CD4-positive, alpha-beta T cell (primary cell): ENCODE data around the gene OBP2A. TPM values are rescaled to one million over a fixed set of nuclear protein-coding genes. Genes with fewer than 3 reads are reported as not detected.

ENCODE experiments used
- ATAC-seq: fragments of 200-7000 bp; cut with Tn5 transposase; one replicate; pipeline ENCODE4 v1.10.0; 2022; ENCODE audit warnings: mild to moderate bottlenecking; ENCODE audit not compliant: poor library complexity
- CTCF ChIA-PET: fragments of 350-600 bp; sonication (Branson Sonifier 250); formaldehyde crosslinking; loops from one replicate; lab custom pipeline; 2021; ENCODE audit warnings: antibody characterized with exemption, inconsistent platforms; lab: Charles Lee
- POLR2A ChIA-PET: fragments of 350-600 bp; sonication (Branson Sonifier 250); formaldehyde crosslinking; loops from one replicate; lab custom pipeline; 2021; ENCODE audit warnings: antibody characterized with exemption, inconsistent platforms; lab: Charles Lee
- DNase-seq, 14 experiments: peaks; one replicate each; pipeline ENCODE4 v3.0.0-alpha.2; 2013 to 2020; ENCODE audit warnings: mixed read lengths in 2 of 14
- H3K27ac ChIP-seq, 2 donors: one replicate each; pipeline versions ENCODE4 v1.5.1 to v1.7.0; 2013; ENCODE audit warnings: low read length in 2 of 2, low read depth in 1 of 2, mild to moderate bottlenecking in 1 of 2
- H3K27me3 ChIP-seq, 2 experiments: 1 replicate in 1 of 2; 2 replicates in 1 of 2; pipeline versions ENCODE4 v1.6.1 to v1.7.0; 2013; ENCODE audit warnings: low read length in 2 of 2, control low read depth in 1 of 2, mild to moderate bottlenecking in 1 of 2, moderate library complexity in 1 of 2; ENCODE audit not compliant: insufficient read depth in 2 of 2, control insufficient read depth in 1 of 2
- H3K36me3 ChIP-seq: one replicate; pipeline ENCODE4 v1.6.1; 2013; ENCODE audit warnings: low read length, control low read depth; ENCODE audit not compliant: insufficient read depth
- H3K4me1 ChIP-seq: one replicate; pipeline ENCODE4 v1.6.1; 2013; ENCODE audit warnings: low read length, control low read depth; ENCODE audit not compliant: insufficient read depth
- H3K4me3 ChIP-seq: one replicate; pipeline ENCODE4 v1.5.1; 2013; ENCODE audit warnings: mild to moderate bottlenecking, low read length, moderate library complexity
- H3K9me3 ChIP-seq, 2 experiments: 1 replicate in 1 of 2; 2 replicates in 1 of 2; pipeline versions ENCODE4 v1.6.1 to v1.7.0; 2013; ENCODE audit warnings: low read length in 2 of 2, mild to moderate bottlenecking in 2 of 2, control low read depth in 1 of 2, moderate library complexity in 1 of 2; ENCODE audit not compliant: control insufficient read depth in 1 of 2, insufficient read depth in 1 of 2
- H3K27ac Mint-ChIP-seq: one replicate; pipeline ENCODE4 v1.8.0; 2020; ENCODE audit warnings: mixed read lengths
- H3K27me3 Mint-ChIP-seq: one replicate; pipeline ENCODE4 v1.8.0; 2021; ENCODE audit warnings: mixed read lengths
- H3K36me3 Mint-ChIP-seq: one replicate; pipeline ENCODE4 v1.8.0; 2021; ENCODE audit warnings: low read depth, mixed read lengths
- H3K4me1 Mint-ChIP-seq: one replicate; pipeline ENCODE4 v1.8.0; 2021; ENCODE audit warnings: low read depth, mixed read lengths
- H3K4me3 Mint-ChIP-seq: one replicate; pipeline ENCODE4 v1.8.0; 2020; ENCODE audit warnings: mild to moderate bottlenecking, mixed read lengths
- H3K9me3 Mint-ChIP-seq: one replicate; pipeline ENCODE4 v1.8.0; 2020; ENCODE audit warnings: mixed read lengths
- CTCF ChIP-seq: fragments of 200-600 bp; IDR thresholded peaks from one replicate; pipeline ENCODE4 v1.8.0; 2022; ENCODE audit warnings: antibody characterized with exemption, mild to moderate bottlenecking
- intact Hi-C, 2 experiments: fragments of 100-400 bp; cut with DNase I in 1 of 2; cut with micrococcal nuclease in 1 of 2; formaldehyde crosslinking; loops; one replicate each; pipeline versions ENCODE4 v1.15.1 to v1.9.0; 2023 to 2025; cut with DNase I, micrococcal nuclease
- total RNA-seq, 174 experiments: library from RNA in 2 of 174; stranded (reverse) in 2 of 174; gene quantifications; one replicate each; pipeline ENCODE4 v1.2.3 and lab custom pipeline; 2021 to 2026

OBP2A gene
- total RNA-seq, 2 experiments from 2014 or later = not detected

- H3K4me3 ChIP-seq = no peak overlapping the region
- H3K27me3 Mint-ChIP-seq = no peaks in the 10 kb centered on the region
- H3K4me3 Mint-ChIP-seq = no peak overlapping the region
- H3K36me3 ChIP-seq = peaks cover 27% of the 10 kb centered on the region
- H3K4me1 ChIP-seq = peaks cover 26% of the 10 kb centered on the region
- intact Hi-C loops = loop anchor here in 1 of 2 experiments (10.0 kb wide), 2 partner anchors 1182 to 1342 kb away; partner anchors contain the start of genes RNU6ATAC and RXRA
- H3K4me1 Mint-ChIP-seq = peaks cover 16% of the 10 kb centered on the region
- H3K27ac Mint-ChIP-seq = no peak overlapping the region
- TF ChIP-seq CTCF = no peak
- no peaks in the 10 kb centered on the region for H3K27me3 ChIP-seq
- H3K36me3 Mint-ChIP-seq = peaks cover 36% of the 10 kb centered on the region
- H3K9me3 Mint-ChIP-seq = peaks cover 6% of the 10 kb centered on the region
- CTCF ChIA-PET = no interaction called here
- no peak for DNase-seq
- no peak overlapping the region for H3K27ac ChIP-seq
- peaks cover 0 to 22% of the 10 kb centered on the region in 2 experiments for H3K9me3 ChIP-seq
- POLR2A ChIA-PET = no interaction called here
- no peak for ATAC-seq
Observed at GRCh38 chr9:135506327-135507103, 39.4 kb upstream of the OBP2A start.

DNA sequence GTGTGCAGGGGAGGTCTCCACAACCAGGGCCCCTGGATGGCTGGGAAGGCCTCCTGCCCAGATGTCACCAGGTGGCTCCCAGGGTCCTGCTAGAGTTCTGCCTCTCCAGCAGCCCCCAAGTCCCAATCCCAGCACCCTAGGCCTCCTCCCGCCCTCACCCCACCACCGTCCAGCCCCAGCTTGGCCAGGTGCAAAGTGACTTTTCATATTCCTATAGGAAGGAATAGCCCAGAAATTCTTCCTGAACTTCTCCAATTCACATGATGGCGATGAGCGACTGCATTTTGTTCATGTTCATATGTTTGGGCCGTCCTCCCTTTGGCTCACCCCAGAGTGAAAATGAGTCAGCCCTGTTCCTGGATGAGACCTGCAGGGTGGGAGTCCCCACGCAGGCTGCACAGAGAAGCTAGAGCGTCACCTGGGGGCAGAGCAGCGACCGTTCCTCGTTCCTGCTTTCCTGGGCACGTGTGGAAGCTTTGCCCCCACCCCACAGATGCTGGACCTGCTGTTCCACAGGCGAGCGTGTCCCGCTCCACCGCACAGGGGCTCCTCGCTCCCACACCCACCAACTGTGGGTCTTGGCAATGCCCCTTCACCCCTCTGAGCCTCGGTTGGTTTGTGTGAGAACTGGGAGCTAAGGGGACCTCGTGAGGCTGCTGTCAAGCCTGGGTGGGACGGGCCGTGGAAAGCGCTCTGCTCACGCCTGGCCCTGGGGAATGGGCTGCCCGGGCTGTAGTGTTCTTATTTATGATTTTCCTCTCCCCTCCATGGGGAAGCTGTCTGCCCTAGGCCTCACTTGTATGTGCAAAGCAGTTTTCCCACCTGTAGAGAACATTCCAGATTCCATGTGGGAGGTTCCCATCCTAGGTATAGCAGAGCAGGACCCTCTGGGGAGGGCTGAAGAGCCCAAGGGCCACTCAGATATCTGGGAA, 38.6 kb upstream of the OBP2A start:
- CTCF ChIA-PET = no interaction called here
- intact Hi-C loops = loop anchor here in 1 of 2 experiments (10.0 kb wide), 2 partner anchors 1183 to 1343 kb away; partner anchors contain the start of genes RNU6ATAC and RXRA

More for the DNA sequence above, 38.6 kb upstream of the OBP2A start:
- H3K4me1 ChIP-seq = peaks cover 17% of the 10 kb centered on the region
- no peak overlapping the region for H3K4me3 ChIP-seq
- Mint-ChIP-seq H3K4me3 (no peak overlapping the region), H3K9me3 (peaks cover 6% of the 10 kb centered on the region), H3K27me3 (no peaks in the 10 kb centered on the region), H3K27ac (no peak overlapping the region), H3K4me1 (peaks cover 10% of the 10 kb centered on the region), H3K36me3 (peaks cover 29% of the 10 kb centered on the region)
- H3K27me3 ChIP-seq = no peaks in the 10 kb centered on the region
- no peak for TF ChIP-seq CTCF
- DNase-seq = peak in 2 of 14 experiments; percentile 13 to 29
- no peak for ATAC-seq
- peaks cover 0 to 22% of the 10 kb centered on the region in 2 experiments for H3K9me3 ChIP-seq
- POLR2A ChIA-PET = no interaction called here
- peaks cover 23% of the 10 kb centered on the region for H3K36me3 ChIP-seq
- H3K27ac ChIP-seq = no peak overlapping the region
